Fibroblast of skin of abdomen (primary cell): ENCODE measurements around the gene SRL.
"Not testable (repeated sequence)": the region's sequence is repeated elsewhere in the genome, so short reads cannot be mapped to it uniquely, and the experiment has no call there.

Source experiments
- DNase-seq: peaks from one replicate; pipeline ENCODE4 v3.0.0-alpha.2; 2013

Gene SRL

GRCh38 chr16:4225075-4225474 lies 16.8 kb downstream of the SRL start:
- DNase-seq: no peak

DNA sequence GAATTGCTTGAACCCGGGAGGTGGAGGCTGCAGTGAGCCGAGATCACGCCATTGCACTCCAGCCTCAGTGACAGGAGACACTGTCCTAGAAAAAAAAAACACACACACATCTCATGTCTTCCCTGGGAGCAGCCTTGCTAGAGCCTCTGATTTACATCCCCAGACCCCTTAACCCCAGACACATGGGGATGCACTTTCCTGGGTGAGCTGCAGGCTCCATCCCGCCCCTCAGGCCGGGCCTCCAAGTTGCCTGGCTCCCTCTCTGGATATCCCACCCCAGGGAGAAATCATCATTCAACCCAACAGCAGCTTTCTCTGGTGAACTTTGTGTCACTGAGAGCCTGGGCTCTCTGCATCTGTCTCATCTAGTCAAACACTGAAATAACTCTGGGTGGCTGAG lies 21.5 kb downstream of the SRL start:
- DNase-seq: no peak

DNA sequence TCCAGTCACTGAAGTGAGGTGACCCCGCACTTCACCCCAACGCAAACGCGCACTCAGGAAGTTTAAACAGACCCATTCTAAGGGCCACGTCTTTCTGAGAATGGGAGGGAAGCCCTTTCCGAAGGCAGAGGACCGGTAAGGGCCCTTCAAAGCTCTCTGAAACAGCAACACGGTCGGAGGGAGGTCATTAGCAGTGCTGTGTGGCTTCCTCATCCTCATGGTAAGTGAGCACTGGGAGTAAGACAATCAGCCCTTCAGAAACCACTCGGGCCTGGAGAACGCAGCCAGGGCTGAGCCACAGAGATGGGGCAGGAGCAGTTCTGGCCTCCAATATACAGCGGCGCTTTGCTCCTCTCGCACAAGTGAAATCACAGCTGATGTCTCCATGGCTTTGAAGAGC lies 23.7 kb downstream of the SRL start:
- no peak for DNase-seq

- DNase-seq: peak; percentile 37
Observed at GRCh38 chr16:4217204-4218131, 24.4 kb downstream of the SRL start.

- DNase-seq: peak; percentile 9
Observed at GRCh38 chr16:4216596-4216995, 25.3 kb downstream of the SRL start.

DNA sequence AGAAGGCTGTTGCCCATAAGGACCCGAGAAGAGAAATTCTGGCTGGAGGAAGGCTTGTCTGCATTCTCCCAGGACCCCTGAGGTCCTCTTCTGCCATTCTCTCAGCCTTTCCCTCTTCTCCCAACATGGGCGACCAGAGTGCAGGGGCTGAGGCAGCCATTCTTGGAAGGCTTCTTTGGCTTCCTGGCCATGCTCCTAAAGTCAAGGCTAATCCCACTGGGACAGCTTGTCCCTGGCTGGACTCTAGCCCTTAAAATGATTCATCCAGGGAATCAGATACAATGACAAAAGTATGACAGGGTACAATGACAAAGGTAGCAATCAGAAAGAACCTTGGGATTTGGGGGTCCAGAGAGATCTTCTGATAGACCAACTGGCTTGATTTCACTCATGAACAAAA lies 26.8 kb downstream of the SRL start:
- DNase-seq: no peak

- DNase-seq: peak; percentile 92
Observed at GRCh38 chr16:4214215-4214621, 27.7 kb downstream of the SRL start.

- no peak for DNase-seq
Observed at GRCh38 chr16:4213737-4214136, 28.1 kb downstream of the SRL start.

DNA sequence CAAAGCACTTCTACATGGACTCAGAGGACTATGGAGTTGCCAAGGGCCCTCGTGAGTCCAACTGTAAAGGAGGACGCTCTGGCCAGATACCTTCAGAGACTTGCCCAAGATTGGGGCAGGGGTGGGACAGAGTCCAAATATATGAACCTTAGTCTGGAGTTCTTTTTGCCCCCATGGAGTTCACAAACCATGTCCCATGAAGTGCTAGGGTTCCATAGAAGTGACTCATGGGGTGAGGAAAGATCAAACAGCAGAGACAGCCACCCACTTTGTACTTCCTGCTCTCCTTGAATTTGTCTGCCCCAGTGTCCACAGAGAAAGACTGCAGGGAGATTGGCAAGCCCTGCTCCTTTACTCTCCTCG lies 29.0 kb downstream of the SRL start:
- peak; percentile 64 for DNase-seq

DNA sequence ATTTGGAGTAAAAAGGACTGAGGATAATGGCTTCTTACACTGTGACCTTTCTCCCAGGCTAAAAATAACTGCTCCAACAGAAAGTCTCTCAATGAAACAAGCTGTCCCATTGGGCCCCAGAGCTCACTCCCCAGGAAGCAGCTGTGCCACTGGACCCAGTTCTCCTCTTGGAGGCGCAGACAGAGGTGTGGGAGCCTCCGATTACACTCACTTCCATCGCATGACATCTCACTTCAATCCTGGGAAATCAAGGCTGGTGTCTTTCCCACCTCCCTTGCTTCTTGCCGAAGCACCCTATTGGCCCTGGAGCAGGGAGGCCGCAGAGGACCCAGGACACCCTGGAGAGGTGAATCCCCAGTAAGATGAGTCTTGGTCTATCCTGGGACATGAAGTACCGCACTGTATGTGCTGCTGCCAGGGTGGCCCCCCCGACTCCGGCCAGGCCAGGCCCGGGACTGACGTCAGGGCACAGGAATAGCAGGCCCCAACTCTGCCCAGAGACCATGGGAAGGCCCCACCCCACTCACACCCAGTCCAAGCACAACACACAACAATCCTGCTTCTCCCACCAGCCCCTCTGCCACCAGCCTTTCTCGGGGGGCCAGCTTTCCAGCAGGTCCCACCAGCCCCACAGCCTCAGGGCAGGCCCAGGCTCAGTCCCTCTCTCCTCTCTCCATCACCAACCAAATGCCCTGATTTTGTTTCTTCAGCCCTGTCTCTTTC lies 29.5 kb downstream of the SRL start:
- no peak for DNase-seq

DNA sequence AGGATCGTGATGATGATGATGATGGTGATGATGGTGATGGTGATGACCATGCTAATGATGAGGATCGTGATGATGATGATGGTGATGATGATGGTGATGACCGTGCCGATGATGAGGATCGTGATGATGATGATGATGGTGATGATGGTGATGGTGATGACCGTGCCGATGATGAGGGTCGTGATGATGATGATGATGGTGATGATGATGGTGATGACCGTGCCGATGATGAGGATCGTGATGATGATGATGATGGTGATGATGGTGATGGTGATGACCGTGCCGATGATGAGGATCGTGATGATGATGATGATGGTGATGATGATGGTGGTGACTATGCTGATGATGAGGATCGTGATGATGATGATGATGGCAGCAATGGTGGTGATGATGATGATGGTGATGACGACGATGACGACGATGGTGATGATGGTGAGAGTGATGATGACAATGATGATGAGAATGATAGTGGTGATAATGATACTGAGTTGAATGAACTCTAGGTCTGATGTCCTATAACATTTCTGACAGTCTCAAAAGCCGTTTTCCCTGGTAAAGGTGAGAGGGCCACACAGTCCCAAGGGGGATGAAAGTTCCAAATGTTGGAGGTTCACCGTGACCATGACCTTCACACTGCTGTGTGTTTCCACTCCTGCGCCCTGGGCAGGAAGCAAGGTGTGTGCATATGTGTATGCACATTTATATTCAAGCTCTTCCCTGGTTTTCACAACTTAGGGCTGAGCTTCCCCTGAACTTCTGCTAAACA lies 30.3 kb downstream of the SRL start:
- not testable (repeated sequence) for DNase-seq

DNA sequence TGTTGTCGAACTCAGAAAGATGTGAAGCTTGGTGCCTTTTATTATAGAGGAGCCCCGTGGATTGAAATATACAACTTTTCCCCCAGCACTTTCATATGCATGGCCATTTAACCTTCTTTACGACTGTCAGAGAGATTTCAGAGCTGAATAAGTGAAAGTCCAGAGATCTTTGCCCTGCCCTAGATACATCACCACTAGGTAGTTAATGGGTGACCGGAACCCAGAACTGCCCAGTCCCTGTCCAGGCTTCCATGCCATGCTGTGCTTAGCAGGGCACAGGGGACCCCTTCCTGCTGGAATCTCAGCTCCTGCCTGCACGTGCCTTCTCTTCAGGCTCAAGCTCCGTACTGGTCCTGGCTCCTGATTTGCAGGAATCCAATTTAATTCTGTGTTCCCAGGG lies 32.2 kb downstream of the SRL start:
- no peak for DNase-seq

- no peak for DNase-seq
Observed at GRCh38 chr16:4208341-4208751, 33.5 kb downstream of the SRL start.

DNA sequence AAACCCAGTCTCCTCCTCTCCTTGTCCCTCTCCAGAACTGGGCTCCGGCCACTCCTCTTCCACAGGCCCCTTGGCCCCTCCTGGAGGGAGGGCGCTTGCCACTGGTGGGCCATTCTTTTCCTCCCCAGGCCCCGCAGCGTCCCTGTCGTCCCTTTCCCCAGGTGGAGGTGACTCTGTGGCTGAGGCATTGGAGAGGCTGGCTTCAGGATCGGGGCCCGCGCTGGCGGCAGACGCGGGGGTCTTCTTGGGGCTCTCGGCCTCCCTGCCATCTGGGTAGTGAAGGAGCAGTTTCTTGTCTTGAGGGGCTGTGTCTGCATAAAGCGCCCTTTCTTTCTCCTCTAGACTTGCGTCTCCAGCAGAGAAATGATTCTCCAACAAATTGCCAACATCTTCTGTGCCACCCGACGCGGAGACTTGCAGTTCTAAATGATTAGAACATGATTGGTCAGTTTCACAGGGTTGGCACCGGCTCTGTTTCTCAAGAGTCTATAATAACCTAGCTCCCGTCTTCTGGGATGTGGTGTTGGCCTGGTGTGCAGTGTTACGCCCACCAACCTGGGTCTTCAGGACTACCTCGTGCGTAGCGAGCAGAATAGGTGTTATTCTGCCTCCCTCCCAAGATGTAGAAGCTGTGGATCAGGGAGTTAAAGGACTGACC lies 34.1 kb downstream of the SRL start:
- no peak for DNase-seq

- no peak for DNase-seq
Observed at GRCh38 chr16:4207229-4207628, 34.7 kb downstream of the SRL start.

DNA sequence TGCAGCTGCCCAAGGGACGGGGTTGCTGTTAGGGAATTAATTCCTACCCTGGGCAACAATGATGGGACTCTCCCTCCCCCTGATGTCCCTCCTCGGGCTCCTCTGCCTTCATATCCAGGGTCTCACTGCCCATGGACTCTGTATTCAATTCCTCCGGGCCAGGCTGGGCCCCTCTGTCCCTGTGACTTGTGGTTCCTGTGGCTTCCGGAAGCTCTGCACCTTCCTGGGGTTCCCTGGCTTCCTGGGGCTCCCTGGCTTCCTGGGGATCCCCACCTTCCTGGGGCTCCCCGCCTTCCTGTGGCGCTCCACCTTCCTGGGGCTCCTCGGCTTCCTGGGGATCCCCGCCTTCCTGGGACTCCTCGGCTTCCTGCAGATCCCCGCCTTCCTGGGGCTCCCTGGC lies 35.2 kb downstream of the SRL start:
- DNase-seq: no peak

DNA sequence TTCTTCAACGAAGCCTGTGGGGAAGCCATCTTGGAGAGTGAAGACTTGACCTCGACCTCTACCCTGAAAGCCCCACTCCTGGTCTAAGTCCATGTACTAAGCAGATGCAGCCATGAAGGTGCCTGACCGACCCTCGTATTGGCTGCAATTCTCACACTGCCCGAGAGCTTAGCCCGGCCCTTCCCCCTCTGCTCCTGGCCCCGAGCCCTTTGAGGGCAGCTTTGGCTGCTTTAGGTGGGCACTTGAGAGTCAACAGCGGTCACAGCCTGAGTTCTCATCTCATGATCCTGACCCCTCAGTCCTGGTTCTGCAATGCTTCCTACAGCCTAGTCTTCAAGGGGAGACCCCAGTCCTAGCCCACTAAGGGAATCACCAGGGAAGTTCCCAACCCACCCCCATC lies 35.9 kb downstream of the SRL start:
- no peak for DNase-seq

GRCh38 chr16:4204521-4204920 lies 37.4 kb downstream of the SRL start:
- no peak for DNase-seq

DNA sequence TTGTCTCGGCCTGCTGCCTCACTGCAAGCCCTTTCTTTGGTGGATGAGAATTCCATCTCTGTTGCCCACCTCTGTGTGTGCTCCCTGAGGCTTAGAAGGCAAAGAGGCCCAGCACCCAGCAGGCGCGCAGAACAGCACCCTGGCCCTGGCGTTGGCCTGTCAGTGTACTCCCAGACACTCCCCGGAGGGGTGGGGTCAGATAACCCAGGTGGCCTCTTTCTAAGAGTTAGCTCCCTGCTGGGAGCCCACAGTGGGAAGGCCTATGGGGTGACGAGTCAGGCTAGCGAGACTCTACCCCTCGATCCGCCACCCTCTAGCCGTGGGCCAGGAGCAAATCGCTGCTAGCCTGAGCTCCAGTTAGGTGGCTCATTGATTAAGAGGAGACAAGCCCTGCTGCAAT lies 38.1 kb downstream of the SRL start:
- DNase-seq: no peak

DNA sequence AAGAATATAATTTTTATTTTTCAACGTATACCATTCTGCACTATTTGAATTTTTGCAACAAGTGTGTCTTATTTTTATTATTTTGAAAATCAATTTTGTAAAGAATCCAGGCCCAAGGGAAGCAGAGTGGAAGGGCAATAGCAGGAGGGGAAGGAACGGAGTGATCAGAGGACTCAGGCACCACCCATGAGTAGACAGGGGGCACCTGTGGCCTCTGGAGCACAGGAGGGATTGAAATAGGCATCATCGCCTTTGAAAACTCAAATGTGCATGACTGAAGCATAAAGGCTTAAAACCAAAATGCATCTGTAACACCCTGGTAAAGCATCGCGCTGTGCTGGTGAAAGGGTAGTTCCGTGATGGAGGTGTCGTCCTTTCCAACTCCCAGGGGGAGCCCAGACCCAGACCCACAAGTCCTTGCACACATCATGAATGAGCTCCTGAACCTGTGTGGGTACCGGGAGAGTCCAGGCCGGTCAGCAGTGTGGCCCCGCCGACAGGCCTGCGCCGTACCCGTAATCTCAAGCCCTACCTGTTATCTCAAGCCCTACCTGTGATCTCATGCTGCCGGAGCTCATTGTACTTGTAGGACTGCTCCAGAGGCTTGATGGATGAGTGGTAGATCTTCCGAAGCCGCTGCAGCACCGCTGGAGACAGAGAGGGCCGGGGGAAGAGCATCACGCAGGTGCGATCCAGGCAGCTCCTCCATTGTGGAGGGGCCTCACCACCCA lies 39.1 kb downstream of the SRL start:
- DNase-seq: no peak

DNA sequence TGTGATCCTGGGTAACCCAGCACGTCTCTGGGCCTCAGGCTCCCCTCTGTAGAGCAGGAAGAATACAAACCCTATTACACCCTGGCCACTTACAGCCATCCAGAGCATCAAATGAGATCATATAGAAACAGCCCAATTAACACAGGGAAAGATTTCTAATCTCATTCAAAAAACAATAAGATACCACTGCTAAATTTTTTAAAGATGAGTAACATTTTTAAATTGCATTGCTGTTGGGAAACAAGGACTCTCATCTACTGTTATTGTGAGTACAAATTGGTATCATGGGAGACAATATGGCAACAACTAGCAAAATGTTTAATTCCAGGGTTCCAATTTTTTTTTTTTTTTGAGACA lies 41.1 kb downstream of the SRL start:
- peak; percentile 48 for DNase-seq
